Measurements from ENCODE around the gene NUCB2. TPM values are rescaled to one million over a fixed set of nuclear protein-coding genes. Genes with fewer than 3 reads are reported as not detected.

Gene NUCB2
- total RNA-seq, 1 experiment from 2014 or later, result 58.6 TPM

- BruUV-seq (replicated peaks), result no TSS peak
- intact Hi-C loops (cut with micrococcal nuclease; ENCODE audit: unreplicated experiment), result no loop called here
- DNase-seq, result no peak
- Mint-ChIP-seq H3K36me3 (ENCODE audit: insufficient read depth, unreplicated experiment) (no peaks in the 10 kb centered on the region), H3K27me3 (ENCODE audit: unreplicated experiment) (no peaks in the 10 kb centered on the region), H3K27ac (ENCODE audit: unreplicated experiment) (no peak overlapping the region), H3K9me3 (ENCODE audit: low read depth, unreplicated experiment) (no peaks in the 10 kb centered on the region), H3K4me1 (ENCODE audit: low read depth, unreplicated experiment) (peaks cover 28% of the 10 kb centered on the region), H3K4me3 (ENCODE audit: low read depth, unreplicated experiment) (no peak overlapping the region)
- TF ChIP-seq, protein P1, sequence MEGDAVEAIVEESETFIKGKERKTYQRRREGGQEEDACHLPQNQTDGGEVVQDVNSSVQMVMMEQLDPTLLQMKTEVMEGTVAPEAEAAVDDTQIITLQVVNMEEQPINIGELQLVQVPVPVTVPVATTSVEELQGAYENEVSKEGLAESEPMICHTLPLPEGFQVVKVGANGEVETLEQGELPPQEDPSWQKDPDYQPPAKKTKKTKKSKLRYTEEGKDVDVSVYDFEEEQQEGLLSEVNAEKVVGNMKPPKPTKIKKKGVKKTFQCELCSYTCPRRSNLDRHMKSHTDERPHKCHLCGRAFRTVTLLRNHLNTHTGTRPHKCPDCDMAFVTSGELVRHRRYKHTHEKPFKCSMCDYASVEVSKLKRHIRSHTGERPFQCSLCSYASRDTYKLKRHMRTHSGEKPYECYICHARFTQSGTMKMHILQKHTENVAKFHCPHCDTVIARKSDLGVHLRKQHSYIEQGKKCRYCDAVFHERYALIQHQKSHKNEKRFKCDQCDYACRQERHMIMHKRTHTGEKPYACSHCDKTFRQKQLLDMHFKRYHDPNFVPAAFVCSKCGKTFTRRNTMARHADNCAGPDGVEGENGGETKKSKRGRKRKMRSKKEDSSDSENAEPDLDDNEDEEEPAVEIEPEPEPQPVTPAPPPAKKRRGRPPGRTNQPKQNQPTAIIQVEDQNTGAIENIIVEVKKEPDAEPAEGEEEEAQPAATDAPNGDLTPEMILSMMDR (IDR thresholded peaks at IDR 0.05; ENCODE audit: unreplicated experiment), result no peak
- CTCF ChIA-PET, result interaction anchor here (0.7 kb wide), 1 partner anchor 10 kb away, joined by 4 read pairs; no protein-coding TSS in a partner anchor
Measured at GRCh38 chr11:17257196-17257595, 19.3 kb upstream of the NUCB2 start.

DNA sequence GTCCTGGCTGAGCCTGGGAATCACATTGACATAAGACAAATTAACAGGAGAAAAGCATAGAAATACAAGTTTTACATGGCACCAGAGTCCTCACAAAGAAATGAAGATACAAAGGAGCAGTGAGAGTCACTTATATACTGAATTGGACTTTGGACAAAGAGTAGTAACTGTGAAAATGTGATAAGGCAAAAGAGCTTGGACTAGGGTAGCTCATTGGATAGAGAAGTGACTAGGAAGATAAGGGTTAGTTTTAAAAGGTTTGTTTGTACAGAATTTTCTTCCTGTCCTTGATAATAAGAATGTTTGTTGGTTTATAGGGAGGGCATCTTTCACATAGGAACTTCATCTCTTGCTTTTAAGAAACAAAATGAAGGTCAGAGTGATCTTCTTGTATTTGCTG lies 17.9 kb upstream of the NUCB2 start:
- CTCF ChIA-PET, result no interaction called here
- Mint-ChIP-seq H3K9me3 (ENCODE audit: low read depth, unreplicated experiment) (no peaks in the 10 kb centered on the region), H3K27me3 (ENCODE audit: unreplicated experiment) (no peaks in the 10 kb centered on the region), H3K27ac (ENCODE audit: unreplicated experiment) (no peak overlapping the region), H3K36me3 (ENCODE audit: insufficient read depth, unreplicated experiment) (no peaks in the 10 kb centered on the region), H3K4me1 (ENCODE audit: low read depth, unreplicated experiment) (peaks cover 41% of the 10 kb centered on the region), H3K4me3 (ENCODE audit: low read depth, unreplicated experiment) (no peak overlapping the region)
- TF ChIP-seq, protein P1 (IDR thresholded peaks at IDR 0.05; ENCODE audit: unreplicated experiment), result no peak
- no TSS peak for BruUV-seq (replicated peaks)
- DNase-seq, result no peak
- intact Hi-C loops (cut with micrococcal nuclease; ENCODE audit: unreplicated experiment), result no loop called here

GRCh38 chr11:17259519-17259918 lies 17.0 kb upstream of the NUCB2 start:
- Mint-ChIP-seq H3K27me3 (ENCODE audit: unreplicated experiment) (no peaks in the 10 kb centered on the region), H3K4me3 (ENCODE audit: low read depth, unreplicated experiment) (no peak overlapping the region), H3K4me1 (ENCODE audit: low read depth, unreplicated experiment) (peaks cover 47% of the 10 kb centered on the region), H3K9me3 (ENCODE audit: low read depth, unreplicated experiment) (no peaks in the 10 kb centered on the region), H3K36me3 (ENCODE audit: insufficient read depth, unreplicated experiment) (no peaks in the 10 kb centered on the region), H3K27ac (ENCODE audit: unreplicated experiment) (no peak overlapping the region)
- intact Hi-C loops (cut with micrococcal nuclease; ENCODE audit: unreplicated experiment), result no loop called here
- no peak for DNase-seq
- CTCF ChIA-PET, result no interaction called here
- no TSS peak for BruUV-seq (replicated peaks)
- TF ChIP-seq, protein P1 (IDR thresholded peaks at IDR 0.05; ENCODE audit: unreplicated experiment), result no peak

DNA sequence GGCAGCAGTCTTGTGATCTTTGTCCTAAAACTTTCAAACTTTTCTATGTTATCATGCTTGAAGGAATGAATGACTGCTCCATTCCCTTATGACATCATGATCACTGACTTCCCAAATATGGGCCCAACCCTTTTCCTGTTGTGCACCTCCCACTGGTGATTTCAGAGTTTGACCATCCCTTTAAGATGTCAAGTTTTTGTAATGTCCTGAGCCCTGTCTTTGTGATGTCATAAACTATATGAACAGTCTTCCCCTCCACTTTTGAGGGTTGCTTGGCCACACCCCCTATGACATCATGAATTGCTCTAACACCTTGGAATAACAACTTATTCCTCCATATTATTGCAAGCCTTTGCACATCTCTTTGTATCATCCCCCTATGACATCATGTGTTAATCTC lies 16.5 kb upstream of the NUCB2 start:
- TF ChIP-seq, protein P1 (IDR thresholded peaks at IDR 0.05; ENCODE audit: unreplicated experiment), result no peak
- no peak for DNase-seq
- H3K4me1 Mint-ChIP-seq (ENCODE audit: low read depth, unreplicated experiment), result peaks cover 52% of the 10 kb centered on the region
- no peak overlapping the region for H3K27ac Mint-ChIP-seq (ENCODE audit: unreplicated experiment)
- CTCF ChIA-PET, result no interaction called here
- H3K9me3 Mint-ChIP-seq (ENCODE audit: low read depth, unreplicated experiment), result no peaks in the 10 kb centered on the region
- no TSS peak for BruUV-seq (replicated peaks)
- H3K4me3 Mint-ChIP-seq (ENCODE audit: low read depth, unreplicated experiment), result no peak overlapping the region
- no peaks in the 10 kb centered on the region for H3K27me3 Mint-ChIP-seq (ENCODE audit: unreplicated experiment)
- intact Hi-C loops (cut with micrococcal nuclease; ENCODE audit: unreplicated experiment), result no loop called here
- no peaks in the 10 kb centered on the region for H3K36me3 Mint-ChIP-seq (ENCODE audit: insufficient read depth, unreplicated experiment)

All from Calu3 (cell line).